ENCODE data around the gene RERE. TPM values are rescaled to one million over a fixed set of nuclear protein-coding genes. Genes with fewer than 3 reads are reported as not detected.
A peak's percentile ranks its signal among the peaks of the same experiment; 100 is the strongest.

RERE gene
- total RNA-seq, 1 experiment from 2014 or later = 217 TPM

GRCh38 chr1:8354038-8354437 lies 463.4 kb downstream of the RERE start:
- no peak for DNase-seq (ENCODE audit: low read depth, low spot score)
- CTCF ChIA-PET = no interaction called here
- H3K27me3 ChIP-seq (ENCODE audit: control insufficient read depth, insufficient read depth, low read length) = no peaks in the 10 kb centered on the region
- H3K36me3 ChIP-seq (ENCODE audit: control insufficient read depth, insufficient read depth, low read length) = peaks cover 21% of the 10 kb centered on the region
- BruUV-seq (replicated peaks) = no TSS peak
- no peak for ATAC-seq
- no peak overlapping the region for H3K27ac ChIP-seq (ENCODE audit: low read length)
- intact Hi-C loops (cut with micrococcal nuclease; ENCODE audit: unreplicated experiment) = no loop called here
- no peak for TF ChIP-seq POLR2AphosphoS5 (IDR thresholded peaks at IDR 0.05; ENCODE audit: low read depth, low read length)
- no peak for TF ChIP-seq SIN3A (IDR thresholded peaks at IDR 0.05; ENCODE audit: borderline replicate concordance, insufficient read depth, low read depth, low read length)
- no peak for TF ChIP-seq REST (IDR thresholded peaks at IDR 0.05; ENCODE audit: insufficient read depth in 1 of 2, low read depth in 2 of 2, low read length in 1 of 2)
- no peak for TF ChIP-seq TCF7L2 (IDR thresholded peaks at IDR 0.05; ENCODE audit: low read depth, low read length)
- TF ChIP-seq CTCF (IDR thresholded peaks at IDR 0.05) = no peak
- H3K4me1 ChIP-seq (ENCODE audit: control insufficient read depth, insufficient read depth, low read length) = peaks cover 4% of the 10 kb centered on the region; the same call in 1 of the 2 replicates
- in situ Hi-C loops (cut with HindIII; ENCODE audit: low pct_unique_long_range_greater_than_20kb, low sequenced_read_pairs) = no loop called here
- POLR2A ChIA-PET = no interaction called here
- H3K4me3 ChIP-seq (ENCODE audit: low read depth in 2 of 2, low read length in 2 of 2) = no peak overlapping the region
- no peaks in the 10 kb centered on the region for H3K9me3 ChIP-seq (ENCODE audit: control insufficient read depth, insufficient read depth, low read depth, low read length)

- ATAC-seq = no peak
- no peaks in the 10 kb centered on the region for H3K9me3 ChIP-seq (ENCODE audit: control insufficient read depth, insufficient read depth, low read depth, low read length)
- TF ChIP-seq SIN3A (IDR thresholded peaks at IDR 0.05; ENCODE audit: borderline replicate concordance, insufficient read depth, low read depth, low read length) (no peak), CTCF (IDR thresholded peaks at IDR 0.05) (no peak), POLR2AphosphoS5 (IDR thresholded peaks at IDR 0.05; ENCODE audit: low read depth, low read length) (no peak), REST (IDR thresholded peaks at IDR 0.05; ENCODE audit: insufficient read depth in 1 of 2, low read depth in 2 of 2, low read length in 1 of 2) (no peak), TCF7L2 (IDR thresholded peaks at IDR 0.05; ENCODE audit: low read depth, low read length) (no peak)
- no peak for DNase-seq (ENCODE audit: low read depth, low spot score)
- ChIA-PET POLR2A (no interaction called here), CTCF (no interaction called here)
- in situ Hi-C loops (cut with HindIII; ENCODE audit: low pct_unique_long_range_greater_than_20kb, low sequenced_read_pairs) = no loop called here
- H3K27me3 ChIP-seq (ENCODE audit: control insufficient read depth, insufficient read depth, low read length) = no peaks in the 10 kb centered on the region
- H3K4me1 ChIP-seq (ENCODE audit: control insufficient read depth, insufficient read depth, low read length) = peaks cover 8% of the 10 kb centered on the region
- no TSS peak for BruUV-seq (replicated peaks)
- H3K4me3 ChIP-seq (ENCODE audit: low read depth in 2 of 2, low read length in 2 of 2) = no peak overlapping the region
- peak overlapping the region; percentile 48; the same call in 1 of the 2 replicates for H3K27ac ChIP-seq (ENCODE audit: low read length)
- peaks cover 19% of the 10 kb centered on the region for H3K36me3 ChIP-seq (ENCODE audit: control insufficient read depth, insufficient read depth, low read length)
- intact Hi-C loops (cut with micrococcal nuclease; ENCODE audit: unreplicated experiment) = no loop called here
Measured at GRCh38 chr1:8352886-8353785, 464.3 kb downstream of the RERE start.

Data from Panc1 (cell line).